Sigmoid colon (tissue), 7 donors: ENCODE measurements around the gene SH3TC1. TPM values are rescaled to one million over a fixed set of nuclear protein-coding genes. Genes with fewer than 3 reads are reported as not detected.

Experiments used
- DNase-seq: peaks from one replicate; pipeline ENCODE4 v3.0.0-alpha.2; 2019
- H3K27ac ChIP-seq, 4 donors: fragments of 200-600 bp; sonication (generic); one replicate each; pipeline ENCODE4 v1.5.1; 2016 to 2019; ENCODE audit warnings: mild to moderate bottlenecking in 1 of 4
- H3K27me3 ChIP-seq, 3 donors: fragments of 200-600 bp; sonication (generic); one replicate each; pipeline ENCODE4 v1.5.1; 2019; ENCODE audit warnings: mild to moderate bottlenecking in 1 of 3
- H3K36me3 ChIP-seq, 4 donors: fragments of 200-600 bp; sonication (generic); one replicate each; pipeline ENCODE4 v1.5.1; 2016 to 2019
- H3K4me1 ChIP-seq, 4 donors: fragments of 200-600 bp; sonication (generic); one replicate each; pipeline ENCODE4 v1.5.1; 2017 to 2019
- H3K4me3 ChIP-seq, 4 donors: fragments of 200-600 bp; sonication (generic); one replicate each; pipeline ENCODE4 v1.5.1; 2017 to 2019; ENCODE audit warnings: mild to moderate bottlenecking in 2 of 4, moderate library complexity in 1 of 4
- H3K9me3 ChIP-seq, 4 donors: fragments of 200-600 bp in 3 of 4; sonication (generic) in 3 of 4; one replicate each; pipeline versions ENCODE4 v1.5.1 to v1.6.1; 2013 to 2019
- CTCF ChIP-seq, 4 experiments: fragments of 450-650 bp in 3 of 4; fragments of 200-600 bp in 1 of 4; IDR thresholded peaks; one replicate each; pipeline ENCODE4 v1.5.1; 2016 to 2019; ENCODE audit warnings: antibody characterized with exemption in 4 of 4, mild to moderate bottlenecking in 3 of 4, moderate library complexity in 2 of 4
- EP300 ChIP-seq, 4 donors: sonication (generic); formaldehyde crosslinking; IDR thresholded peaks; one replicate each; pipeline ENCODE4 v1.6.1; 2017; ENCODE audit warnings: antibody characterized with exemption in 4 of 4
- POLR2A ChIP-seq, 2 donors: fragments of 450-650 bp; IDR thresholded peaks; one replicate each; pipeline ENCODE4 v1.6.1; 2016; ENCODE audit warnings: antibody characterized with exemption in 2 of 2, mild to moderate bottlenecking in 2 of 2, moderate library complexity in 2 of 2
- POLR2AphosphoS5 ChIP-seq, 4 donors: sonication (generic); formaldehyde crosslinking; IDR thresholded peaks; one replicate each; pipeline ENCODE4 v1.6.1; 2017; ENCODE audit warnings: antibody characterized with exemption in 4 of 4
- WGBS, 2 donors: extraction: QIAGEN DNeasy Blood & Tissue Kit; methylation state at CpG; one replicate each; pipeline ENCODE4 v1.1.7; 2013; 5-methylcytosine and 5-hydroxymethylcytosine counted together
- intact Hi-C: fragments of 100-400 bp; cut with DNase I; formaldehyde crosslinking; loops from one replicate; pipeline ENCODE4 v1.15.1; 2023
- polyA plus RNA-seq, 3 donors: library from polyadenylated mRNA; stranded (reverse); fragments of 200-250 nt; gene quantifications; one replicate each; pipeline ENCODE4 v1.2.3, GENCODE V29; 2013
- total RNA-seq, 4 donors: library from RNA; depleted of rRNA; stranded (reverse); fragments of >200 nt; gene quantifications; one replicate each; pipeline ENCODE4 v1.1.0, GENCODE V29; 2016
- donor health status: healthy with polysubstance abuse.
- donor health status: Bipolar disorder and iron deficiency.
- donor health status: healthy.

Gene SH3TC1
- total and polyA plus RNA-seq, 7 donors = 3.0 to 24.4 (median 7.8) TPM

GRCh38 chr4:8171984-8172924 lies 26.8 kb upstream of the SH3TC1 start:
- no peak overlapping the region for H3K27ac ChIP-seq
- no peaks in the 10 kb centered on the region for H3K36me3 ChIP-seq
- peaks cover 0 to 8% (median 0%) of the 10 kb centered on the region in 3 donors for H3K27me3 ChIP-seq
- no peak for TF ChIP-seq POLR2A (IDR thresholded peaks at IDR 0.05)
- no peak for TF ChIP-seq EP300 (IDR thresholded peaks at IDR 0.05)
- no peak for TF ChIP-seq POLR2AphosphoS5 (IDR thresholded peaks at IDR 0.05)
- no peak for TF ChIP-seq CTCF (IDR thresholded peaks at IDR 0.05)
- no peak for DNase-seq
- no peak overlapping the region for H3K4me3 ChIP-seq
- intact Hi-C loops = no loop called here
- no peaks in the 10 kb centered on the region for H3K4me1 ChIP-seq
- peaks cover 0 to 7% (median 1%) of the 10 kb centered on the region in 4 donors for H3K9me3 ChIP-seq
- WGBS, 2 donors = 67 to 81% methylated on average over 36 of the region's 36 CpGs

GRCh38 chr4:8173492-8174242 lies 25.4 kb upstream of the SH3TC1 start:
- TF ChIP-seq POLR2A (IDR thresholded peaks at IDR 0.05) (no peak), CTCF (IDR thresholded peaks at IDR 0.05) (no peak), POLR2AphosphoS5 (IDR thresholded peaks at IDR 0.05) (no peak), EP300 (IDR thresholded peaks at IDR 0.05) (no peak)
- Histone ChIP-seq H3K4me3 (no peak overlapping the region), H3K27ac (no peak overlapping the region), H3K4me1 (no peaks in the 10 kb centered on the region), H3K27me3 (peaks cover 0 to 8% (median 0%) of the 10 kb centered on the region in 3 donors), H3K9me3 (peaks cover 0 to 2% (median 0%) of the 10 kb centered on the region in 4 donors), H3K36me3 (no peaks in the 10 kb centered on the region)
- 75 to 76% methylated on average over 13 of the region's 13 CpGs for WGBS, 2 donors
- DNase-seq = no peak
- intact Hi-C loops = no loop called here

DNA sequence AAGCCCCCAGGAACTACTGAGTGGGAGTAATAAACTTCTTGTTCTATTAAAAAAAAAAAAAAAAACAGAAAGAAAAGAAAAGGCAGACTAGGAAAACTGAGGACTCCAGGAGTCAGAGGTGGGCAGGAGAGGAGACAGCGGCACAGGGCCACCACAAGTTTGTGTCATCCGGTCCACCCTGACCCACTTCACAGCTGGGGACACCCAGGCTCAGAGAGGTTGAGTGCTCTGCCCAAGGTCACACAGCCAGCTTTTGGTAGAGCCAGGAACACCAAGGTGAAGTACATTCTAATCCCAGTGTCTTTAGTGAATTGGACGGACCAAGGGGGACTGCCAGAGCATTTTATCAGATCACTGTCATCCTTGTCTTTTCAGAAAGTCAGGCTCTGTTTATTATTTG lies 24.1 kb upstream of the SH3TC1 start:
- 92 to 95% methylated on average over 3 of the region's 3 CpGs for WGBS, 2 donors
- Histone ChIP-seq H3K27me3 (peaks cover 0 to 8% (median 0%) of the 10 kb centered on the region in 3 donors), H3K9me3 (no peaks in the 10 kb centered on the region), H3K4me1 (no peaks in the 10 kb centered on the region), H3K36me3 (no peaks in the 10 kb centered on the region), H3K4me3 (no peak overlapping the region), H3K27ac (no peak overlapping the region)
- intact Hi-C loops = no loop called here
- DNase-seq = no peak
- TF ChIP-seq EP300 (IDR thresholded peaks at IDR 0.05) (no peak), POLR2AphosphoS5 (IDR thresholded peaks at IDR 0.05) (no peak), POLR2A (IDR thresholded peaks at IDR 0.05) (no peak), CTCF (IDR thresholded peaks at IDR 0.05) (no peak)

DNA sequence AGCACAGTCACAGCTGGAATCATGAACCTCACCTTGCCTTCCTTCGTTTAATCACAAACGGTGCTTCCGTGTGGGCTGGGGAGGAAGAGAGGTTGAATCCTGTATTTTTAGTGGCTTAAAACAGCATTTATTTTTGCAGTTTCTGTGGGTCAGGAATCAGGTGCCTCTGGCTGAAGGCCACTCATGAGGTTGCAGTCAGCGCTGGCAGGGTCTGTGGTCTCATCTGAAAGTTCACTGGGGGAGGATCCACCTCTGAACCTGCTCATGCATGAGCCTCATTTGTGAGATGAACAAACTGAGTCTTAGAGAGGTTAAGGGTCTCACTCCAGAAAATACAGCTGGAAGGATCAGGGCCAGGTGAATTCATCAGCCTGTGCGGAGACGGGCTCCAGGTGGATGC lies 23.4 kb upstream of the SH3TC1 start:
- Histone ChIP-seq H3K9me3 (no peaks in the 10 kb centered on the region), H3K4me1 (no peaks in the 10 kb centered on the region), H3K4me3 (no peak overlapping the region), H3K27me3 (peaks cover 0 to 8% (median 0%) of the 10 kb centered on the region in 3 donors), H3K27ac (no peak overlapping the region), H3K36me3 (no peaks in the 10 kb centered on the region)
- DNase-seq = no peak
- 68 to 80% methylated on average over 6 of the region's 6 CpGs for WGBS, 2 donors
- intact Hi-C loops = no loop called here
- TF ChIP-seq POLR2A (IDR thresholded peaks at IDR 0.05) (no peak), CTCF (IDR thresholded peaks at IDR 0.05) (no peak), EP300 (IDR thresholded peaks at IDR 0.05) (no peak), POLR2AphosphoS5 (IDR thresholded peaks at IDR 0.05) (no peak)
